OCI-LY7 (cell line): ENCODE measurements around the gene TSPAN7. TPM values are rescaled to one million over a fixed set of nuclear protein-coding genes. Genes with fewer than 3 reads are reported as not detected.
A peak's percentile ranks its signal among the peaks of the same experiment; 100 is the strongest.

Source experiments
- BruUV-seq: library from RNA; stranded (reverse); fragments of 400-500 nt; replicated peaks from 2 replicates; lab custom pipeline; 2021; lab: Mats Ljungman, UMichigan
- CTCF ChIA-PET: fragments of 300-600 bp; sonication (Branson Sonifier 250); formaldehyde crosslinking; loops from one replicate; lab custom pipeline; 2022; ENCODE audit warnings: antibody characterized with exemption; ENCODE audit not compliant: unreplicated experiment; lab: Charles Lee
- POLR2A ChIA-PET: fragments of 300-600 bp; sonication (Branson Sonifier 250); formaldehyde crosslinking; loops from one replicate; lab custom pipeline; 2022; ENCODE audit warnings: antibody characterized with exemption; lab: Charles Lee
- DNase-seq: peaks from one replicate; pipeline ENCODE4 v3.0.0-alpha.2; 2015; ENCODE audit warnings: low spot score
- H2AFZ ChIP-seq: fragments of 200-600 bp; sonication (generic), shearing (Covaris generic); 2 replicates; pipeline ENCODE4 v1.6.1; 2014; ENCODE audit warnings: mild to moderate bottlenecking, antibody characterized with exemption, low read length, moderate library complexity
- H3K27ac ChIP-seq: fragments of 200-600 bp; sonication (generic); 2 replicates; pipeline ENCODE4 v1.5.1; 2014; ENCODE audit warnings: mixed run types, low read depth, mild to moderate bottlenecking, moderate library complexity, low read length, inconsistent platforms; ENCODE audit not compliant: poor library complexity, severe bottlenecking
- H3K36me3 ChIP-seq: fragments of 200-600 bp; sonication (generic); 2 replicates; pipeline ENCODE4 v1.6.1; 2014; ENCODE audit warnings: mild to moderate bottlenecking, antibody characterized with exemption, low read length, moderate library complexity, mixed read lengths; ENCODE audit not compliant: insufficient read depth
- H3K4me1 ChIP-seq: fragments of 200-600 bp; sonication (generic); 2 replicates; pipeline ENCODE4 v1.5.1; 2014; ENCODE audit warnings: mild to moderate bottlenecking, low read length; ENCODE audit not compliant: insufficient read depth, poor library complexity, severe bottlenecking
- H3K4me2 ChIP-seq: fragments of 200-600 bp; sonication (generic); 2 replicates; pipeline ENCODE4 v1.6.1; 2014; ENCODE audit warnings: mild to moderate bottlenecking, low read length
- H3K4me3 ChIP-seq: fragments of 200-600 bp; sonication (generic); 2 replicates; pipeline ENCODE4 v1.5.1; 2014; ENCODE audit warnings: mild to moderate bottlenecking, low read depth, low read length; ENCODE audit not compliant: poor library complexity, severe bottlenecking
- H3K79me2 ChIP-seq: fragments of 200-600 bp; sonication (generic); 2 replicates; pipeline ENCODE4 v1.6.1; 2016; ENCODE audit warnings: low read depth, mild to moderate bottlenecking, low read length, moderate library complexity, mixed read lengths; ENCODE audit not compliant: insufficient read depth
- H3K9me2 ChIP-seq: fragments of 200-600 bp; sonication (generic); 2 replicates; pipeline ENCODE4 v1.6.1; 2016; ENCODE audit warnings: mild to moderate bottlenecking, low read length, mixed read lengths; ENCODE audit not compliant: insufficient read depth
- H3K9me3 ChIP-seq: fragments of 200-600 bp; sonication (generic); 2 replicates; pipeline ENCODE4 v1.6.1; 2014; ENCODE audit warnings: mild to moderate bottlenecking, mixed run types, low read length, mixed read lengths
- H4K20me1 ChIP-seq: fragments of 200-600 bp; sonication (generic); 2 replicates; pipeline ENCODE4 v1.6.1; 2014; ENCODE audit warnings: mild to moderate bottlenecking, antibody characterized with exemption, low read length, moderate library complexity, mixed read lengths; ENCODE audit not compliant: insufficient read depth
- CTCF ChIP-seq: fragments of 200-600 bp; sonication (generic); conservative IDR thresholded peaks from 2 replicates; pipeline ENCODE4 v1.5.1; 2014; ENCODE audit warnings: mild to moderate bottlenecking, antibody characterized with exemption, low read length, moderate library complexity, mixed read lengths
- EZH2phosphoT487 ChIP-seq: fragments of 200-600 bp; sonication (generic); IDR thresholded peaks from 2 replicates; pipeline ENCODE4 v1.6.1; 2018; ENCODE audit warnings: low read depth, borderline replicate concordance, mild to moderate bottlenecking, mixed run types, antibody characterized with exemption, low read length, moderate library complexity, mixed read lengths
- intact Hi-C: fragments of 100-400 bp; cut with micrococcal nuclease; formaldehyde crosslinking; loops from one replicate; pipeline ENCODE4 v1.10.0; 2022; ENCODE audit not compliant: unreplicated experiment
- total RNA-seq, 2 experiments: library from RNA; depleted of rRNA in 1 of 2; stranded (reverse); fragments of >200 nt in 1 of 2; shearing (Covaris generic) in 1 of 2; gene quantifications; 2 replicates each; pipeline ENCODE4 v1.2.3, GENCODE V29; 2014 to 2022

The TSPAN7 gene
- total RNA-seq, 2 experiments from 2014 or later, result not detected

GRCh38 chrX:38704146-38704882 lies 143.0 kb downstream of the TSPAN7 start:
- Histone ChIP-seq H2AFZ (no peak overlapping the region), H3K27ac (no peak overlapping the region), H3K36me3 (no peaks in the 10 kb centered on the region), H3K9me2 (no peaks in the 10 kb centered on the region), H3K4me3 (no peak overlapping the region), H3K4me2 (no peak overlapping the region), H3K79me2 (no peaks in the 10 kb centered on the region), H4K20me1 (no peaks in the 10 kb centered on the region), H3K9me3 (no peaks in the 10 kb centered on the region), H3K4me1 (no peaks in the 10 kb centered on the region)
- no TSS peak for BruUV-seq
- ChIA-PET CTCF (no interaction called here), POLR2A (no interaction called here)
- intact Hi-C loops, result no loop called here
- no peak for TF ChIP-seq EZH2phosphoT487
- TF ChIP-seq CTCF, result no peak
- DNase-seq, result no peak

- peak; percentile 26 for DNase-seq
- peak; percentile 77 for TF ChIP-seq CTCF
- no peak for TF ChIP-seq EZH2phosphoT487
These were observed 156.5 kb downstream of the TSPAN7 start for GRCh38 chrX:38717871-38718270.

GRCh38 chrX:38718311-38718710 lies 157.0 kb downstream of the TSPAN7 start:
- no peak overlapping the region for H3K4me2 ChIP-seq
- intact Hi-C loops, result no loop called here
- no peaks in the 10 kb centered on the region for H3K79me2 ChIP-seq
- no TSS peak for BruUV-seq
- no peak overlapping the region for H3K4me3 ChIP-seq
- H3K9me3 ChIP-seq, result no peaks in the 10 kb centered on the region
- H4K20me1 ChIP-seq, result no peaks in the 10 kb centered on the region
- no peaks in the 10 kb centered on the region for H3K36me3 ChIP-seq
- CTCF ChIA-PET, result no interaction called here
- H3K4me1 ChIP-seq, result no peaks in the 10 kb centered on the region
- POLR2A ChIA-PET, result no interaction called here
- no peak for DNase-seq
- H3K9me2 ChIP-seq, result no peaks in the 10 kb centered on the region
- no peak overlapping the region for H2AFZ ChIP-seq
- TF ChIP-seq CTCF, result no peak
- no peak for TF ChIP-seq EZH2phosphoT487
- no peak overlapping the region for H3K27ac ChIP-seq

More at GRCh38 chrX:38717871-38718270, 156.5 kb downstream of the TSPAN7 start:
- intact Hi-C loops, result no loop called here
- Histone ChIP-seq H3K9me3 (no peaks in the 10 kb centered on the region), H4K20me1 (no peaks in the 10 kb centered on the region), H3K4me1 (no peaks in the 10 kb centered on the region), H3K9me2 (no peaks in the 10 kb centered on the region), H3K4me3 (no peak overlapping the region), H3K4me2 (no peak overlapping the region), H3K79me2 (no peaks in the 10 kb centered on the region), H3K36me3 (no peaks in the 10 kb centered on the region), H2AFZ (no peak overlapping the region), H3K27ac (no peak overlapping the region)
- POLR2A ChIA-PET, result no interaction called here
- CTCF ChIA-PET, result no interaction called here
- no TSS peak for BruUV-seq
